Caco-2 (cell line): ENCODE measurements around the gene GPC6. TPM values are rescaled to one million over a fixed set of nuclear protein-coding genes. Genes with fewer than 3 reads are reported as not detected.

Experiments
- BruUV-seq: library from RNA; stranded (reverse); fragments of 400-500 nt; replicated peaks from 2 replicates; lab custom pipeline; 2021; lab: Mats Ljungman, UMichigan
- CTCF ChIA-PET: fragments of 300-600 bp; sonication (Branson Sonifier 250); formaldehyde crosslinking; loops from one replicate; lab custom pipeline; 2022; ENCODE audit warnings: antibody characterized with exemption; lab: Charles Lee
- POLR2A ChIA-PET: fragments of 300-600 bp; sonication (Branson Sonifier 250); formaldehyde crosslinking; loops from one replicate; lab custom pipeline; 2022; ENCODE audit warnings: antibody characterized with exemption; lab: Charles Lee
- DNase-seq, 2 experiments: peaks; one replicate each; pipeline versions ENCODE4 v3.0.0 to v3.0.0-alpha.2; 2020 to 2022
- H3K27me3 ChIP-seq: replicated peaks from 2 replicates; pipeline ENCODE4 v1.6.0; 2011; ENCODE audit warnings: low read length; ENCODE audit not compliant: control insufficient read depth, insufficient read depth
- H3K36me3 ChIP-seq: 2 replicates; pipeline ENCODE4 v1.5.1; 2011; ENCODE audit warnings: low read length; ENCODE audit not compliant: control insufficient read depth, insufficient read depth
- H3K4me1 ChIP-seq: fragments of 250-450 bp; sonication (Bioruptor Pico); 2 replicates; pipeline ENCODE4 v1.5.1; 2020; ENCODE audit warnings: mild to moderate bottlenecking
- H3K4me3 ChIP-seq: 2 replicates; pipeline ENCODE4 v1.5.1; 2011; ENCODE audit warnings: low read depth, mild to moderate bottlenecking, control low read depth, low read length
- H3K9me3 ChIP-seq: fragments of 250-450 bp; sonication (Bioruptor Pico); 2 replicates; pipeline ENCODE4 v1.5.1; 2020; ENCODE audit warnings: mild to moderate bottlenecking, moderate library complexity
- H3K27ac Mint-ChIP-seq: one replicate; pipeline ENCODE4 v1.8.0; 2022; ENCODE audit warnings: mixed read lengths; ENCODE audit not compliant: unreplicated experiment
- H3K27me3 Mint-ChIP-seq: one replicate; pipeline ENCODE4 v1.8.0; 2022; ENCODE audit warnings: mixed read lengths; ENCODE audit not compliant: insufficient read depth, unreplicated experiment
- H3K36me3 Mint-ChIP-seq: one replicate; pipeline ENCODE4 v1.8.0; 2022; ENCODE audit warnings: mild to moderate bottlenecking, mixed read lengths; ENCODE audit not compliant: insufficient read depth, unreplicated experiment
- H3K4me1 Mint-ChIP-seq: one replicate; pipeline ENCODE4 v1.8.0; 2022; ENCODE audit warnings: low read depth, mixed read lengths; ENCODE audit not compliant: unreplicated experiment
- H3K4me3 Mint-ChIP-seq: one replicate; pipeline ENCODE4 v1.8.0; 2022; ENCODE audit warnings: mild to moderate bottlenecking, moderate library complexity, mixed read lengths; ENCODE audit not compliant: unreplicated experiment
- H3K9me3 Mint-ChIP-seq: one replicate; pipeline ENCODE4 v1.8.0; 2022; ENCODE audit warnings: mixed read lengths; ENCODE audit not compliant: unreplicated experiment
- CTCF ChIP-seq, 2 experiments: fragments of 200-600 bp in 1 of 2; IDR thresholded peaks; 1 replicate in 1 of 2; 2 replicates in 1 of 2; pipeline versions ENCODE4 v1.5.1 to v1.8.0; 2011 to 2022; ENCODE audit warnings: antibody characterized with exemption in 1 of 2, control low read depth in 1 of 2, inconsistent platforms in 1 of 2, low read depth in 1 of 2, low read length in 1 of 2, mild to moderate bottlenecking in 1 of 2, moderate library complexity in 1 of 2; ENCODE audit not compliant: insufficient read depth in 1 of 2, severe bottlenecking in 1 of 2, unreplicated experiment in 1 of 2
- intact Hi-C: fragments of 100-400 bp; cut with micrococcal nuclease; formaldehyde crosslinking; loops from one replicate; pipeline ENCODE4 v1.10.0; 2022; ENCODE audit not compliant: unreplicated experiment
- total RNA-seq: library from RNA; stranded (reverse); gene quantifications from 2 replicates; pipeline ENCODE4 v1.2.3, GENCODE V29; 2022

The GPC6 gene
- total RNA-seq, 1 experiment from 2014 or later = 0.16 TPM

DNA sequence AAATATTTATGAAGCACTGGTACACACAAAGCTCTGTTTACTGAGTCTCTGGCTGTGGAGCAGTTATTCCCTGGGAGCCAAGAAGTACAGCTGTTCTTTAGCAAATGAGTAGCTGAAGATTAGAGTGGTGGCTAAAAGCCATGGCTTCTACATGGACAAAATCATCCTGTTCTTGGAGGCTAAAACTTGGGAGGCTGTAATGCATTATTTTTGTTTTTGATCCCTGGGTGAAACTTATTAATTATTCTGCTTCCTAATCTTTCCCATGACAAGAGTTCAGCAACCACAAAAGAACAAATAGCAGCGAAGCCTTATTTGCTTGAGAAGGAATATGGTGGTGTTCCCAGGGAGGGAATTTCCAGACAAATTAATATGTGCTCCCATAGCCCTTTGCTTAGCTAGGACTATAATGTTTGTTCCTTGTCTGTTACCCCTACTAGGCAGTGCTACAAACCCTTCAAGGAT lies 1143.4 kb downstream of the GPC6 start:
- DNase-seq = no peak
- Histone ChIP-seq H3K4me1 (no peaks in the 10 kb centered on the region), H3K4me3 (no peak overlapping the region), H3K27me3 (no peaks in the 10 kb centered on the region), H3K36me3 (no peaks in the 10 kb centered on the region), H3K9me3 (no peaks in the 10 kb centered on the region)
- H3K27ac Mint-ChIP-seq = no peak overlapping the region
- H3K36me3 Mint-ChIP-seq = no peaks in the 10 kb centered on the region
- H3K27me3 Mint-ChIP-seq = peaks cover 34% of the 10 kb centered on the region
- CTCF ChIA-PET = no interaction called here
- no peaks in the 10 kb centered on the region for H3K4me1 Mint-ChIP-seq
- POLR2A ChIA-PET = no interaction called here
- H3K4me3 Mint-ChIP-seq = no peak overlapping the region
- H3K9me3 Mint-ChIP-seq = no peaks in the 10 kb centered on the region
- no TSS peak for BruUV-seq
- no peak for TF ChIP-seq CTCF (IDR thresholded peaks at IDR 0.05; ENCODE audit: insufficient read depth in 1 of 2, low read depth in 1 of 2, low read length in 1 of 2, severe bottlenecking in 1 of 2, unreplicated experiment in 1 of 2)
- intact Hi-C loops = loop anchor here (10.0 kb wide), 1 partner anchor 255 kb away; no protein-coding TSS in a partner anchor

GRCh38 chr13:94371855-94372254 lies 1145.2 kb downstream of the GPC6 start:
- H3K27ac Mint-ChIP-seq = no peak overlapping the region

DNA sequence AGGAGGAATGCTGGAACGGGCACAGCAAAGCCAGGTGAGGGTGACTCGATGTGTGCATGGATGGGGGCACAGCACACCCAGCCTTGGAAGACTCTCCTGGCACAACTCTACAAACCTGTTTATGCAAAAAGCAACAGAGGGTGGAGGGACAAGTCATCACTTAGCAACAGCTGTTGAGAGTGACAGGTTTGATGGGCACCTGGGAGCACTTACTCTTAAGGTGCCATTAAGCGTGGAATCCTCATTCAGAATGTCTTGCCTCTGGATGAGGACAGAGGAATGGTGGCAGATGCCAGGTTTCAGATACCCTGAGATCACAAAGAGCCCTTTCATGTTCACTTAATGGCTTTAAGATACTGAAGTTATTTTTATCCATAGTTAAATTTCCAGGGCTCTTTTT lies 1155.9 kb downstream of the GPC6 start:
- ChIA-PET CTCF (no interaction called here), POLR2A (no interaction called here)
- H3K27me3 ChIP-seq = no peaks in the 10 kb centered on the region; the same call in 1 of the 2 replicates
- BruUV-seq = no TSS peak
- no peaks in the 10 kb centered on the region for H3K36me3 ChIP-seq
- Mint-ChIP-seq H3K36me3 (no peaks in the 10 kb centered on the region), H3K27me3 (peaks cover 21% of the 10 kb centered on the region), H3K9me3 (no peaks in the 10 kb centered on the region), H3K27ac (no peak overlapping the region), H3K4me3 (no peak overlapping the region), H3K4me1 (no peaks in the 10 kb centered on the region)
- no peaks in the 10 kb centered on the region for H3K9me3 ChIP-seq
- H3K4me3 ChIP-seq = no peak overlapping the region
- DNase-seq = no peak
- no peaks in the 10 kb centered on the region for H3K4me1 ChIP-seq
- intact Hi-C loops = no loop called here
- TF ChIP-seq CTCF (IDR thresholded peaks at IDR 0.05; ENCODE audit: insufficient read depth in 1 of 2, low read depth in 1 of 2, low read length in 1 of 2, severe bottlenecking in 1 of 2, unreplicated experiment in 1 of 2) = no peak

More at GRCh38 chr13:94371855-94372254, 1145.2 kb downstream of the GPC6 start:
- CTCF ChIA-PET = no interaction called here
- POLR2A ChIA-PET = no interaction called here
- Mint-ChIP-seq H3K27me3 (peaks cover 24% of the 10 kb centered on the region), H3K9me3 (no peaks in the 10 kb centered on the region), H3K4me1 (no peaks in the 10 kb centered on the region), H3K36me3 (no peaks in the 10 kb centered on the region), H3K4me3 (no peak overlapping the region)
- Histone ChIP-seq H3K4me3 (no peak overlapping the region), H3K36me3 (no peaks in the 10 kb centered on the region), H3K27me3 (no peaks in the 10 kb centered on the region), H3K9me3 (no peaks in the 10 kb centered on the region), H3K4me1 (no peaks in the 10 kb centered on the region)
- no peak for DNase-seq
- intact Hi-C loops = no loop called here
- no peak for TF ChIP-seq CTCF (IDR thresholded peaks at IDR 0.05; ENCODE audit: insufficient read depth in 1 of 2, low read depth in 1 of 2, low read length in 1 of 2, severe bottlenecking in 1 of 2, unreplicated experiment in 1 of 2)
- no TSS peak for BruUV-seq
